Measurements from ENCODE around the gene MRPS26.

Gene MRPS26

DNA sequence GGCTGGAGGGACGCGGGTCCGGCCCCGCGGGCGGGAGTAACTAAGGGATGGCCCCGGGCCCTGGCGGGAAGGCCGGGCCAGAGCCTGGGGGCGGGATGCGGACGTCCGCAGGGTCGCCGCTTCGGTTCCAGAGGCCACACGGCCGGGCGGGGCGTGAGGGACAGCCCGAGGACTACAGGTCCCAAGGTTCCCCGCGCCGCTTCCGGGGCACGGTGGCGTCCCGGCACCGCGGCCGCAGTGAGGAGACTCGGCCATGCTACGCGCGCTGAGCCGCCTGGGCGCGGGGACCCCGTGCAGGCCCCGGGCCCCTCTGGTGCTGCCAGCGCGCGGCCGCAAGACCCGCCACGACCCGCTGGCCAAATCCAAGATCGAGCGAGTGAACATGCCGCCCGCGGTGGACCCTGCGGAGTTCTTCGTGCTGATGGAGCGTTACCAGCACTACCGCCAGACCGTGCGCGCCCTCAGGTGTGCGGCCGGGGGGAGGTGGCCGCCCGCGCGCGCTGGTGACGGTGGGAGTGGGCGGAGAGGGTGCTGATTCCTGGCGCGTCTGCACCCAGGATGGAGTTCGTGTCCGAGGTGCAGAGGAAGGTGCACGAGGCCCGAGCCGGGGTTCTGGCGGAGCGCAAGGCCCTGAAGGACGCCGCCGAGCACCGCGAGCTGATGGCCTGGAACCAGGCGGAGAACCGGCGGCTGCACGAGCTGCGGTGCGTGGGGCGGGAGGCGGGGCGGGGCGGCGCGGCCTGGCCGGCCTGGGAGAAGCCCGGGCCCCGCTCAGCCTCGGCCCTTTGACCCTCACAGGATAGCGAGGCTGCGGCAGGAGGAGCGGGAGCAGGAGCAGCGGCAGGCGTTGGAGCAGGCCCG, at the start of gene MRPS26:
Gene MRPS26, plus strand, starts transcription at position 237 of the 861 bp plus-strand sequence. Its CDS starts 17 bp downstream, at position 254.
- peak within 1 kb of the TSS; percentile 78 for H3K4me3 ChIP-seq (replicated peaks; ENCODE audit: low read depth, low read length)
- peak; percentile 82 for DNase-seq (ENCODE audit: low read depth)
- no peak for TF ChIP-seq CTCF (IDR thresholded peaks at IDR 0.05; ENCODE audit: low read length, missing control alignments)

GRCh38 chr20:2998728-2999127, 47.1 kb upstream of the MRPS26 start:
- no peak overlapping the region for H3K4me3 ChIP-seq (replicated peaks; ENCODE audit: low read depth, low read length)
- no peak for DNase-seq (ENCODE audit: low read depth)

DNA sequence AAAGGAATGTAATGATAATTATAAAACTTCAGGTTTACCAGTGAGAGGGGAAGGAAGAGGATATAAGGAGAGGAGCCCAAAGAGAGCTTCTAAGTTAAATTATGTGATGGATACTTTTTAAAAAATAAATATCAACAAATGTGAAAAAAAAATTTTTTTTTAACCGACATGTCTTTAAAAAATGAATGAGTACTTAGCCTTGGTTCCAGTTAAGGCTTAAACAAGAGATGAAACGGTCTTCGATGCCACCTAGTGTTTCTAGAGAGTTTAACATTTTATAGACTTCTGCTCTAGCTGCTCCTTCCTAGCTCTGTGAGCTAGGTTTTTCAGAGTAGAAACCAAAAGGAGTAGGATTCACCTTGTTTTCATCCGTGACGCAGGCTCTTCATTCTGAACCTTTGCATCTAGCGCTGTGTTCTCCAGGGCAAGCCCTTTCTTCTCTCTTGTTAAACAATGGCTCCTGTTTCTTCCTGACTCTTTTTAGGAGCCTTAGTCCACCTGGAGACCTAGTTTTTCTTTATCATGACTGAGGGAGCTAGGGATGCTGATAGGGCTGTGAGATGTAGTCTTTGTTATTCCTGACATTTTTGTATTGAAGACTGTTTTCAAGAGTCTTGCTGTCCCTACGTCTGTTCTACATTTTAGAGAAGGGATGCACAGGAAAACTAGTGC, 44.9 kb upstream of the MRPS26 start:
- DNase-seq (ENCODE audit: low read depth): peak; percentile 77
- TF ChIP-seq CTCF (IDR thresholded peaks at IDR 0.05; ENCODE audit: low read length, missing control alignments): peak; percentile 44
- H3K4me3 ChIP-seq (replicated peaks; ENCODE audit: low read depth, low read length): no peak overlapping the region

More at GRCh38 chr20:2998728-2999127, 47.1 kb upstream of the MRPS26 start:
- TF ChIP-seq CTCF (IDR thresholded peaks at IDR 0.05; ENCODE audit: low read length, missing control alignments): no peak

DNA sequence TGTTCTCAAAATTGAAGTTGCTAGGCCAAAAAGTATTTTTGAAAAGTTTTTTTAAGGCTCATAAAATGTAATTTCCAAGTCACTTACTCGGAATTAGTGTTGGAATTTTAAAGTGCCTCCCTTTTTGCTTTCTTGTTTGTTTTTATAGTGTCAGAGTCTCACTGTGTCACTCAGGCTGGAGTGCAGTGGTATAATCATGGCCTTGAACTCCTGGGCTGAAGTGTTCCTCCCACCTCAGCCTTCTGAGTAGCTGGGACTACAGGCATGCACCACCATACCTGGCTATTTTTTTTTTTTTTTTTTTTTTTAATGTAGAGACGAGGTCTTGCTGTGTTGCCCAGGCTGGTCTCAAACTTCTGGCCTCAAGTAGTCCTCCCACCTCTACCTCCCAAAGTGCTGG, 42.4 kb upstream of the MRPS26 start:
- H3K4me3 ChIP-seq (replicated peaks; ENCODE audit: low read depth, low read length): no peak overlapping the region
- TF ChIP-seq CTCF (IDR thresholded peaks at IDR 0.05; ENCODE audit: low read length, missing control alignments): no peak
- no peak for DNase-seq (ENCODE audit: low read depth)

DNA sequence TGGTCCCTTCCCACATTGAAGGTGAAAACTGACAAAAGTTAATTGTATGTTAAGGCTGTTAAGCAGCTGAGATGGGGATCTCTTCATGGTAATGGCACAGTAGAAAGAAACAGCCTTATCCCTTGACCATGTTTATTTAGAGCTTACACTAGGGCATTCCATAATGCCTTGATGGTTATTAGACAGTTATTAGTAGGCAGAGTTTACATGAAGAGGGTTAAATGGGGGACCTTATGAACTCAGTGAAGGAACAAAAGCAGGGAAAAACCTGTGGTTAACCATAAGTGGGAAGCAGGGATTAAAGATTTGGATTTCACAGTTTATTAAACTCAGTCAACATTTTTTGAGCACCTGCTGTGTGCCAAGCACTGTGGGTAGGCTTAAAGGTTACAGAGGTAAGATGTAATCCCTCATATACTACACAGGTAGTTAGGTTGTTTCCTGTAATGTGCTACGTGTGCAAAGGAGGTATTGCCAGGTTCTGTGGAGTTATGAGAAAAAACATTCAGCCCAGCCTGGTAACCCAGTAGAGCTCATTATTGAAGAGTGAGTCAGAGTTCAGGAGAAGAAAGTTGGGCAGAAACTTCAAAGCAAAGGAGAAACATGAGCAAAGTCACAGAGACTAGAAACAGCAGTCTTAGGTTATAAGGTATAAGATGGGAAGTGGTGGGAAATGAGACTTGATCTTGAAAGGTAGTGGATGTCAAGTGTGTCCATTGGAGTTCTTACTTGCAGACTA, 34.7 kb upstream of the MRPS26 start:
- H3K4me3 ChIP-seq (replicated peaks; ENCODE audit: low read depth, low read length): no peak overlapping the region
- peak; percentile 36 for DNase-seq (ENCODE audit: low read depth)
- no peak for TF ChIP-seq CTCF (IDR thresholded peaks at IDR 0.05; ENCODE audit: low read length, missing control alignments)

- no peak for DNase-seq (ENCODE audit: low read depth)
- no peak for TF ChIP-seq CTCF (IDR thresholded peaks at IDR 0.05; ENCODE audit: low read length, missing control alignments)
- no peak overlapping the region for H3K4me3 ChIP-seq (replicated peaks; ENCODE audit: low read depth, low read length)
These were observed 34.1 kb upstream of the MRPS26 start for GRCh38 chr20:3011752-3012151.

All from fibroblast of pulmonary artery (primary cell).